ENCODE data around the gene OR8S1. TPM values are rescaled to one million over a fixed set of nuclear protein-coding genes. Genes with fewer than 3 reads are reported as not detected.
A peak's percentile ranks its signal among the peaks of the same experiment; 100 is the strongest.

Gene OR8S1, protein sequence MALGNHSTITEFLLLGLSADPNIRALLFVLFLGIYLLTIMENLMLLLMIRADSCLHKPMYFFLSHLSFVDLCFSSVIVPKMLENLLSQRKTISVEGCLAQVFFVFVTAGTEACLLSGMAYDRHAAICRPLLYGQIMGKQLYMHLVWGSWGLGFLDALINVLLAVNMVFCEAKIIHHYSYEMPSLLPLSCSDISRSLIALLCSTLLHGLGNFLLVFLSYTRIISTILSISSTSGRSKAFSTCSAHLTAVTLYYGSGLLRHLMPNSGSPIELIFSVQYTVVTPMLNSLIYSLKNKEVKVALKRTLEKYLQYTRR
- total RNA-seq (2021; ENCODE audit: unreplicated experiment) (not detected), Bru-seq, nascent RNA (not detected), BruChase-seq, experiment 1, labeled RNA remaining after a 6-hour chase (percentile 31 among the genes with signal in this experiment), BruChase-seq, experiment 2, labeled RNA remaining after a 2-hour chase (percentile 29 among the genes with signal in this experiment)
- polyA plus RNA-seq (2012) = 0.35 TPM in 1 of 2 replicates, not detected in the other
- long read RNA-seq = 0 reads

DNA sequence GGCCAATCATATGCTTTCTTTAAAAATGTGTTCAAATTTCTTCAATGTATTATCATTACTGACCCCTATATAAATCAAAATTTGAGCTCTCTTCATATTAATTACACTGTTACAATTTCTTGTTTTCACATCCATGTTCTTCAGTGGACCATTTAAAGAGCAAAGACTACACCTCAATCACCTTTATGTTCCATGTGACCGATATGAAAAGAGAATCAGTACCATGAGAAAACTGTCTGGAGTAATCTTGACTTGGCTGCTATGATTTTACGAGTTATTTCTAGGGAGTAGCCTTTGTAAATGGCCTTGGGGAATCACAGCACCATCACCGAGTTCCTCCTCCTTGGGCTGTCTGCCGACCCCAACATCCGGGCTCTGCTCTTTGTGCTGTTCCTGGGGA, at the start of gene OR8S1:
TSS of gene OR8S1 (plus strand) at position 301 of the 400 bp plus-strand sequence. CDS start at position 301, 0 bp downstream.
- H3K27me3 ChIP-seq (ENCODE audit: insufficient read depth, low read length) = no peaks in the 10 kb centered on the region
- H4K20me1 ChIP-seq (ENCODE audit: insufficient read depth) = no peaks in the 10 kb centered on the region
- RAD21 ChIA-PET (ENCODE audit: low non-redundant PET in 1 of 2, low total read pairs in 2 of 2, uncharacterized antibody in 2 of 2, unreplicated experiment in 2 of 2) = no interaction called here
- no peak within 1 kb of the TSS for H3K4me3 ChIP-seq (replicated peaks in 1 of 2; ENCODE audit: low read depth in 1 of 2, low read length in 2 of 2)
- no peak within 1 kb of the TSS for H3K9ac ChIP-seq (ENCODE audit: low read length)
- H2AFZ ChIP-seq (ENCODE audit: low read depth, low read length, poor library complexity, severe bottlenecking) = no peak within 1 kb of the TSS
- POLR2A ChIA-PET = no interaction called here
- no TSS peak for BruUV-seq (replicated peaks)
- H3K36me3 ChIP-seq (ENCODE audit: control insufficient read depth in 1 of 2, insufficient read depth in 2 of 2, low read length in 2 of 2) = no peaks in the 10 kb centered on the region
- no peak for TF ChIP-seq SRF (IDR thresholded peaks at IDR 0.05; ENCODE audit: low read depth)
- no peak for TF ChIP-seq POLR2A (IDR thresholded peaks at IDR 0.05; ENCODE audit: borderline replicate concordance, extremely low read depth, insufficient read depth, insufficient read length)
- TF ChIP-seq SIN3A (IDR thresholded peaks at IDR 0.05; ENCODE audit: low read depth) = no peak
- no peak for TF ChIP-seq EZH2 (IDR thresholded peaks at IDR 0.05)
- no peak for TF ChIP-seq EGR1 (IDR thresholded peaks at IDR 0.05; ENCODE audit: low read depth)
- CTCF ChIA-PET = interaction anchor here (1.0 kb wide), 1 partner anchor 361 kb away, joined by 4 read pairs; no protein-coding TSS in a partner anchor
- H3K27ac ChIP-seq (ENCODE audit: low read depth, low read length) = no peak within 1 kb of the TSS
- ATAC-seq (no peak), DNase-seq (ENCODE audit: low read depth, low spot score) (no peak)
- no peak within 1 kb of the TSS for H3K4me2 ChIP-seq (ENCODE audit: low read length)
- no peaks in the 10 kb centered on the region for H3K4me1 ChIP-seq (ENCODE audit: control insufficient read depth in 1 of 2, insufficient read depth in 2 of 2, low read length in 2 of 2)
- intact Hi-C loops (cut with micrococcal nuclease) = no loop called here
- no peaks in the 10 kb centered on the region for H3K9me3 ChIP-seq (ENCODE audit: control insufficient read depth in 1 of 2, insufficient read depth in 1 of 2, low read depth in 1 of 2, low read length in 2 of 2)
- no peaks in the 10 kb centered on the region for H3K79me2 ChIP-seq (ENCODE audit: insufficient read depth, low read length)
- H3K9me2 ChIP-seq (ENCODE audit: insufficient read depth) = no peaks in the 10 kb centered on the region

DNA sequence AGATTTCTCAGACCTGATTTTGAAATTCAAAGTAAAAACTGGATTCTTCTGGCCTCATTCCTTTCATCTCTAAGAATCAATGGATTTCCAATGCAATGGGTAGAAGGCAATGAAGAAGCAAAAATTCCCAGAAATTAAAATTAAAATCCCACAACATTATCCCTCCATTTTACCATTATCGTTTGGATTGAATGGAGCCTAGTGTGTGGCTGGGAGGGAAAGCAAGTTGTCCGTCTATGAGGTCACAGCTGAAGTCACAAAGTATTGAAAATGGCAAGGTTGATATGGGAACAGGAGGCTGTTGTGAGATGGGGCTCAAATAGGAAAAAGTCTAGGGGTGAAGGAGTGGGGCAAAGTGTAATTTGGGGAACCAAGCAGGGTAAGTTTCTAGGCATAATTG, 43.2 kb upstream of the OR8S1 start, which contains the start of gene C12orf54:
TSS of gene C12orf54 (plus strand) at position 301 of the 400 bp plus-strand sequence. CDS start 799 bp downstream, outside the sequence.
- no peak for ATAC-seq
- intact Hi-C loops (cut with micrococcal nuclease) = no loop called here
- Histone ChIP-seq H3K27me3 (ENCODE audit: insufficient read depth, low read length) (no peaks in the 10 kb centered on the region), H3K27ac (ENCODE audit: low read depth, low read length) (no peak within 1 kb of the TSS), H3K9me3 (ENCODE audit: control insufficient read depth in 1 of 2, insufficient read depth in 1 of 2, low read depth in 1 of 2, low read length in 2 of 2) (no peaks in the 10 kb centered on the region), H3K9me2 (ENCODE audit: insufficient read depth) (no peaks in the 10 kb centered on the region), H3K4me1 (ENCODE audit: control insufficient read depth in 1 of 2, insufficient read depth in 2 of 2, low read length in 2 of 2) (no peaks in the 10 kb centered on the region), H3K79me2 (ENCODE audit: insufficient read depth, low read length) (no peaks in the 10 kb centered on the region), H3K9ac (ENCODE audit: low read length) (no peak within 1 kb of the TSS), H3K4me2 (ENCODE audit: low read length) (no peak within 1 kb of the TSS), H2AFZ (ENCODE audit: low read depth, low read length, poor library complexity, severe bottlenecking) (no peak within 1 kb of the TSS), H3K36me3 (ENCODE audit: control insufficient read depth in 1 of 2, insufficient read depth in 2 of 2, low read length in 2 of 2) (no peaks in the 10 kb centered on the region), H3K4me3 (replicated peaks in 1 of 2; ENCODE audit: low read depth in 1 of 2, low read length in 2 of 2) (no peak within 1 kb of the TSS), H4K20me1 (ENCODE audit: insufficient read depth) (no peaks in the 10 kb centered on the region)
- TF ChIP-seq, protein P1, sequence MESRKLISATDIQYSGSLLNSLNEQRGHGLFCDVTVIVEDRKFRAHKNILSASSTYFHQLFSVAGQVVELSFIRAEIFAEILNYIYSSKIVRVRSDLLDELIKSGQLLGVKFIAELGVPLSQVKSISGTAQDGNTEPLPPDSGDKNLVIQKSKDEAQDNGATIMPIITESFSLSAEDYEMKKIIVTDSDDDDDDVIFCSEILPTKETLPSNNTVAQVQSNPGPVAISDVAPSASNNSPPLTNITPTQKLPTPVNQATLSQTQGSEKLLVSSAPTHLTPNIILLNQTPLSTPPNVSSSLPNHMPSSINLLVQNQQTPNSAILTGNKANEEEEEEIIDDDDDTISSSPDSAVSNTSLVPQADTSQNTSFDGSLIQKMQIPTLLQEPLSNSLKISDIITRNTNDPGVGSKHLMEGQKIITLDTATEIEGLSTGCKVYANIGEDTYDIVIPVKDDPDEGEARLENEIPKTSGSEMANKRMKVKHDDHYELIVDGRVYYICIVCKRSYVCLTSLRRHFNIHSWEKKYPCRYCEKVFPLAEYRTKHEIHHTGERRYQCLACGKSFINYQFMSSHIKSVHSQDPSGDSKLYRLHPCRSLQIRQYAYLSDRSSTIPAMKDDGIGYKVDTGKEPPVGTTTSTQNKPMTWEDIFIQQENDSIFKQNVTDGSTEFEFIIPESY (IDR thresholded peaks at IDR 0.05; ENCODE audit: extremely low read depth, insufficient replicate concordance, low read length) = no peak
- TF ChIP-seq SP1 (IDR thresholded peaks at IDR 0.05; ENCODE audit: low read depth) = no peak
- no TSS peak for BruUV-seq (replicated peaks)
- no peak for DNase-seq (ENCODE audit: low read depth, low spot score)
- ChIA-PET POLR2A (no interaction called here), CTCF (no interaction called here), RAD21 (ENCODE audit: low non-redundant PET in 1 of 2, low total read pairs in 2 of 2, uncharacterized antibody in 2 of 2, unreplicated experiment in 2 of 2) (no interaction called here)

Measured in HCT116 (cell line).